ENCODE results near the gene RASSF10. TPM values are rescaled to one million over a fixed set of nuclear protein-coding genes. Genes with fewer than 3 reads are reported as not detected.

RASSF10 gene
- 3.7 TPM for total RNA-seq

DNA sequence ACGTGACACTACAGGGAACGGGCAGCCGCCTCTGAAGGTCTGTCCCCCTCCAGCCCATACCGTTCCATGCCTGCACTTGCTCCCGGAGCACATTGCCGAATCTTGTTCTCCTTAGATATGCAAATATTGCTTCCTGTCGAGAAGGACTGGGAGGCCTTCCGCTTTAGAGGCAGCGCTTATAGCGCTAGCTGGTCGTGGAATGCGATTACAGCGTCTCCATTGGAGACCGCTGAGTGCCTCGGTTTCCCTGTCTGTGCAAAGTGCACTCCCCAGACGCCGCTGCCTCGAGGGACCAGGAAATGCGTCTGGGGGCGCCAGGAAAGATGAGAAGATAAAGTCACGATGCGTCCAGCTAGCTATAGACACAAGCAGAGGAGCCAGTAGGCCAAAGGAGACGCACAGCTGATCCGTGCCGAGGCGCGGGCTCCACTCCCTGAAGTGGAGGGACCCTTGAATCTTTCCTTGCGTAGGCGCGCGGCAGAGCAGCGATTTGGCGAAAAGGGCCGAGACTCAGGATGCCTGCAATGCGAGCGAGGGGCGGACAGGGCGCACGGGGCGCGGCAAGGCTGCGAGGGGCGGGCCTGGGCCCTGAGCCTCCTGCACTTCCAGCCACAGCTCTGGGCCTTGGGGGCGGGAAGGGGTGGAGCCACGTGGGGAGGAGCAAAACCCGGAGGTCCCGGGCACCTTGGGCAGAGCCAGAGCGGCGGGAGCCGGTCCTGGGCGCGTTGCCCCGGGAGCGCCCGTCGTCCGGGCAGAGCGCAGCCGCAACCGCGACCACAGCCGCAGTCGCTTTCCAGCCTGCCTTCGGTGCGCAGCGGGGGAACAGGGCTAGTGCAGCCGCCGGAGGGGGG is at the start of gene RASSF10:
Gene RASSF10 (plus strand): TSS at position 692 of the 851 bp plus-strand sequence. CDS start 261 bp downstream, outside the sequence.
- DNase-seq (ENCODE audit: low spot score): peak; percentile 84

DNA sequence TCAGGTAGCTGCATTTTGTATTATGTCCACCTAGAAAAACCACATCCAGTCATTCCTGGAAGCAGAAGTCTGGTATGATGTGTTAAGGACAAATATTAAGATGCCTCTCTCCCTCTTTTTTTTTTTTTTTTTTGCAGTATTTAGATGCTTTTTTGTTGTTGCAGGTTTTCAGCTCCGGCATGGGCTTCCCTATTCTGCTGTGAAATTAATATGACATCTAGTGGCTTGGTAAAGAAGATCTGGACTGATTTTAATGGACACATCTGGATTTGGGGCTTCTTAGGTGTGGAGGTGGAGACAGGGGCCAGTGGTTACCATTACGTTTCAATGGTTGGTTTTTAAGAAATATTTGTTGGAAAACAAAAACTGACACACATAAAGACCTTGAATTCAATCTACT is 47.5 kb upstream of the RASSF10 start:
- DNase-seq (ENCODE audit: low spot score): no peak

GRCh38 chr11:12962306-12962705 is 46.8 kb upstream of the RASSF10 start:
- DNase-seq (ENCODE audit: low spot score): no peak

DNA sequence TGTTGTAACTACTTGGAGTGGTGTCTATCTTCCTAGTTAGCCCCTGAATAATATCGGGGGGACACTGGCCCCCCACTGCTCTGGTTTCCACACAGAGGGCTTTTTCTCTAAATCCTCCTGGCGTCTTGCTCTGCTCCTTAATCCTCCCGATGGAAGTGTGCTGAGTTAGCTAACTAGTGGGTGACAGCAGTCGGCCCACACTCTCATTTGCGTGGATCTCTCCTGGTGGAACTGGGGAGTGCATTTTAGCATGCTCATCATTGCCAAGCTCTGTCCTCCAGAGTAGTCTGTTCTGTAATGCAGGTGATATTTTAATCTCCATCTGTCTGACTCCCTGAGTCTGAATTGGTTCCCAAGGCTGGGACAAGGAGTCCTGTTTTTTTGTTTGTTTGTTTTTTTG is 46.1 kb upstream of the RASSF10 start:
- no peak for DNase-seq (ENCODE audit: low spot score)

- DNase-seq (ENCODE audit: low spot score): peak; percentile 65
These were observed 45.2 kb upstream of the RASSF10 start for GRCh38 chr11:12963792-12964536.

GRCh38 chr11:12964650-12965049 is 44.5 kb upstream of the RASSF10 start:
- DNase-seq (ENCODE audit: low spot score): no peak

DNA sequence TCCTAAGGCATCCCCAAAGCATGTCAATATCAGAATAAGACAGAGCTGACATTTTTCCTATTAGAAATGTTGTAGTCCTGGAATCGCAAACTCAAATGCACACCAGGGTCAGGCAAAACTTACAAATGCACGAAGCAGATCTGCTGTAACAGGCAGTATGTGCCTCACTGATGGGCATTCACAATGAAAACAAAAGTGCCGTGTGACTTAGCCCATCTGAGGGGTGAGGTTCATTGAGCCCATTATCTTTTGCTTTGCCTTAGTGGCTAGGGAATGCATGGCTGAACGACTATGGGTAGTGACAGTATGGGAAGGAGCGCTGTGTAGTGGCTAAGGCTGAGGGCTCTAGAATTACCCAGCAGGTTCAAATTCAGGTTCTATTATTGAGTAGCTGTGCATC is 43.1 kb upstream of the RASSF10 start:
- no peak for DNase-seq (ENCODE audit: low spot score)

DNA sequence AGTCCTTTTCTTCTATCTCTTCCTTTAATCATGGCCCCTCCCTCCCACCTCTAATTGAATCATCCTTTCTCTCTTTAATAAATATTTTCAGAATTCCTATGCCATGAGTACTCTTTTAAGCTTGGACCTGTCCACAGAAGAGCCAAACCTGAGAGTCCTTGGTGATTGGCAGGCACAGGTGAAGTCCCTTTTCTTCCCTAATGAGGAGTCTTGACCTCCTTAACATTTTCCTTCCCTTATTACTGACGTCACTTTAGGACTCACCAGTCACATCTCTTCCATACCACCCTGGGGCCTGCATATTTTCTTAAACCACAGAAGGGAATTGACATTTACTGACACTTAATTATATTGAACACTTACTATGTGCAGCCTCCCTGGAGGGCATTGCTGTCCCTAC is 41.0 kb upstream of the RASSF10 start:
- no peak for DNase-seq (ENCODE audit: low spot score)

DNA sequence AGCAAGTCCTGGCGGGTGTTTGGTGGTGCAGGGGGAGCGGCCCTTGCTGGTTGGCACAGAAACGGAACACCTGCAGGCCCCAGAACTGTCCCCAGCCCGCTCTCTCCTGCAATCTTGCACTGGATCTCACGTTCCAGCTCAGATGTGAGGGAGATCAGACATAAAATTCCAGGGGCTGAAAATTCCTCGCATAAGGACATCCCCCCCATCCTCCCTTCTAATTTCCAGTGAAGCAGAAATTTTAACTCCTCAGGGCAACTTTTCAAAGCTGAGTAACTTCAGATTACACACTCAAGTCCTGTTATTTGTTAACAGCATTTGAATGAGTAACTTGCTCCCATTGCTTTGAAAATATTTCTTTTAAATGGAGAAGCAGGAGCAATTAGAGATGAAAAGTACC is 40.3 kb upstream of the RASSF10 start:
- DNase-seq (ENCODE audit: low spot score): no peak

- no peak for DNase-seq (ENCODE audit: low spot score)
These were observed 37.2 kb upstream of the RASSF10 start for GRCh38 chr11:12971955-12972354.

DNA sequence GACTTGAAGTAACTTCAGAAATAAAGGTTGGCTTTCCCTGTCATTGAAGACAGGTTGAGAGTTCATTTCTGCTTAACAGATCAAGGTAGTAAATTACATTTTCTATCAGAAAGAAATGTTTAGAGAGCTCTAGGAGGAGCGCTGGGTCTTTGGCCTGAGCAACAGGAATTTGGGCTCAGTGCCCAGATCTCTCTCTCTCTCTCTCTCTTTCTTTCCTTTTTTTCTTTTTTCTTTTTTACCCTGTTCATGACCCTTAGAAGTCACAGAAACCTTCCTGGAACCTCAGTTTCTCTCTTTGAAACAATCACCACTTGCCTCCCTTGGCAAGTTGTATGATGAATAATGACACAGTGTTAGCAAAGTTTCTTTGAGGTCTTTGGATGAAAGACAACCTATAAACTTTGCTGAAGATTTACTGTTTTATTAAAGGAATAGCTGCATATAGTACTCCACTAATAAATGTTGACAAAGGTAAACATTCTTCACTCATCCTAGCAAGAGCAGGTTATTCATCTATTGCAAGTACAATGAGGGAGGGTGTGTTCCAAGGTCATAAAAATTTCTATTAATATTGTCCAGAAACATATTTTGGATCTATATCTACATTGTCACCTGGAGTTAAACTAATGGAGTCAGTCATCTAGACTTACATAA is 35.5 kb upstream of the RASSF10 start:
- no peak for DNase-seq (ENCODE audit: low spot score)

DNA sequence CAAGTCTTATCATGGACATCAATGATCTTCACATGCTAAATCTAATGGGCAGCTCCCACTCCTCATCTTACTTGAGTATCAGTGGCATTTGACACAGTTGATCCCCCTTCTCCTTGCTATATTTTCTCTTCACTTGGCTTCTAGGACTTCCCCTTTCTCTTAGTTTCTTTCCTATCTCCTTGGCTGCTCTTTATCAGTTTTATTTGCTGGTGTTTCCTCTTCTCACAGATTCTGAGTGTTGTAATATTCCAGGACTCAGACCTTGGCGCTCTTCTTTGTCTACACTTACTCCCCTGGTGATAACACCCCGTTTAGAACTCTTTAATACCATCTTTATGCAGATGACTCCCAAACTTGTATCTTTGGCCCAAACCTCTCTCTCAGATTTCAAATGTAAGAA is 33.9 kb upstream of the RASSF10 start:
- DNase-seq (ENCODE audit: low spot score): no peak

DNA sequence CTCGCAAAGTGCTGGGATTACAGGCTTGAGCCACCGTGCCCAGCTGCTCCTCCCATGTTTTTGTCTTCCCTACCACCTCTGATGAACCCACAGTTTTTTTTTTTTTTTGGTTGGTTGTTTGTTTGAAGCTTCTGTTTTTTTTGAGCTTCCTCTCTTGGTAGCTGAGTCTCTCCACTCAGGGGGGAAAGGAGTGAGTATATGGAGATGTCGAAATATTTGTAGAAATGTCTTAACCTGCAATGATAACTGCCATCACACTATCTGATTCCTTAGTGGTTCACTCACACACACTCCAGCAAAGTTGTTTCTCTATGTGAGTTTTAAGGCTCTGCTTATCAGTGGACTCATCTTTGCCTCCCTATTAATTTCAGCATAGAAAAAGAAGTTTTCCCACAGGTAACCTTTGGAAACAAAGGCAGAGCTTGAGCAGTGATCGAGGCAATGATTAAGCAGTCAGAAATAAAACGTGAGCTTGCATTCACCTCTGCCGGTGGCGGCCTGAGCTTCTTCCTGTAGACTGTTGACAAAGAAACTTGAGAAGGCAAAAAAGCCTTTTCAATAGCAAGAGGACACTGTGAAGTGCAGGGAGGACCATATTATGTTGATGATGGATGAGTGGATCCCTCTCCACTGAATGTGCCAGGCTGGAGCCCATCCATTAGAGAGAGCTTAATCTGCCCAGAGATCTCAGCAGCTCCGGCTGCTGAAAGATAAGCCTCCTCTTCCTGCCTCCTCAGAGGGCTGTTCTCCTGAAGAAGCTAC is 29.0 kb upstream of the RASSF10 start:
- no peak for DNase-seq (ENCODE audit: low spot score)

DNA sequence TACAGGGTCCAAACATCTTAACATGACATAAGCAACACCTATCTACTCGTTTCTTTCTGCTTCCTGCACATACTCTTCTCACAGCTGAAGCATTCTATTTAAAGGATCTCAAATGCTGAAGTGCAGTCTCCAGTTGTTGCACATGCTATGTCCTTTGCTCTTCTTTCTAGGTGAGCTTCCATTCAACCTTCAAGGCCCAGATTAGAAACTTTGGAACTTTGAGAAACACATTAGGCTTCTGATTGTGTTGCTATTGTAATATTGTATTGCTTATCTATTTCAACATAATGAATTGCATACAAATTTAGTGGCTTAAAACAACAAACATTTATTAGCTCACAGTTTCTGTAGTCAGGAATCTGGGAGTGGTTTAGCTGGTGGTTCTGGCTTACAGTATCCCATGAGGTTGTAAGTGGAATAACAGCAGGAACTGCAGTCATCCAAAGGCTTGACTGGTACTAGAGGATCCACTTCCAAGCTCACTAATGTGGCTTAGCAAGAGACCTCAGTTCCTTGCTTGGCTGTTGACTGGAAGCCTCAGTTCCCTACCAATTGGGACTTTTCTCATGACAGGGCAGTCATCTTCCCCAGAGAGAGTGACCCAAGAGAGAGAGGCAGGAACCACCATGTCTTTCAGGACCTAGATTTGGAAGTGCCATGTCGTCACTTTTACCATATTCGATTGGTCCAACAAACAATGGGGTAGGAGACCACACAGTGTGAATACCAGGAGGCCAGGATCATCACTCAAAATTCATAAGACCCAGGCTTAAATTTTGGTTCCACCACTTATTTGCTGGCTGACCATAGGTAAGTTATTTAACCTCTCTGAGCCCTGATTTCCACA is 27.2 kb upstream of the RASSF10 start:
- no peak for DNase-seq (ENCODE audit: low spot score)

GRCh38 chr11:12983336-12983735 is 25.8 kb upstream of the RASSF10 start:
- DNase-seq (ENCODE audit: low spot score): no peak

GRCh38 chr11:12986194-12986898 is 22.8 kb upstream of the RASSF10 start:
- no peak for DNase-seq (ENCODE audit: low spot score)

DNA sequence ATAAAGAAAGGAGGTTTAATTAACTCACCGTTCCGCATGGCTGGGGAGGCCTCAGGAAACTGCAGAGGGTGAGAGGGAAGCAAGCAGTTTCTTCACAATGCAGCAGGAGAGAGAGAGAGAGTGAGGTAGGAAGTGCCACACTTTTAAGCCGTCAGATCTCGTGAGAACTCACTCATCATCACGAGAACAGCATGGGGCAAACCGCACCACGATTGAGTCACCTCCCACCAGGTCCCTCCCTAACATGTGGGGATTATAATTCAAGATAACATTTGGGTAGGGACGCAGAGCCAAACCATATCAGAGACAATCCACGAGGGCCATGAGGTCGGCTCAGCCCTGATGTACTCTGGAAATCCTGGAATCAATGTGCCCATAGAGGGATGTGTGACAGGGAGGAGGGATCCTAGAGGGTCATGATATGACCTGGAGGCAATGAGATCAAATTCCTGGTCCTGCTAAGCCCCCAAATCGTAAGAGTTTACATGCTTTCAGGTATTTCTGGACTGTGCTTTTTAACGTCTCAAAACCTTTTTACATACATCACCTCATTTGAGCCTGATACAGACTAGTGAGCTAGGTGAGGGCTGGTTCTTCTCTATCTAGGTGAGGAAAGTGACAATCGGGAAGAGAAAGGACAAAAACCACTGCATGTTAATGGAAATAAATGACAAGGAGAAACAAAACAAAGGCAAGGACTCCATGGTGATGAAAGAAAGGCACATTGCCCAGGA is 19.5 kb upstream of the RASSF10 start:
- DNase-seq (ENCODE audit: low spot score): peak; percentile 65

- no peak for DNase-seq (ENCODE audit: low spot score)
These were observed 19.0 kb upstream of the RASSF10 start for GRCh38 chr11:12990162-12990480.

GRCh38 chr11:12991426-12991825 is 17.7 kb upstream of the RASSF10 start:
- DNase-seq (ENCODE audit: low spot score): no peak

- DNase-seq (ENCODE audit: low spot score): no peak
These were observed 15.5 kb upstream of the RASSF10 start for GRCh38 chr11:12993626-12994025.

All from ureter (tissue), 1 donor.